CD4-positive, alpha-beta T cell treated with Interleukin-15 for 4 hours (primary cell): Measurements from ENCODE around the gene RPL13.
"Not testable (repeated sequence)": the region's sequence is repeated elsewhere in the genome, so short reads cannot be mapped to it uniquely, and the experiment has no call there.

ENCODE experiments used
- DNase-seq: peaks from one replicate; pipeline ENCODE4 v3.0.0-alpha.2; 2020; ENCODE audit warnings: low spot score

RPL13 gene

DNA sequence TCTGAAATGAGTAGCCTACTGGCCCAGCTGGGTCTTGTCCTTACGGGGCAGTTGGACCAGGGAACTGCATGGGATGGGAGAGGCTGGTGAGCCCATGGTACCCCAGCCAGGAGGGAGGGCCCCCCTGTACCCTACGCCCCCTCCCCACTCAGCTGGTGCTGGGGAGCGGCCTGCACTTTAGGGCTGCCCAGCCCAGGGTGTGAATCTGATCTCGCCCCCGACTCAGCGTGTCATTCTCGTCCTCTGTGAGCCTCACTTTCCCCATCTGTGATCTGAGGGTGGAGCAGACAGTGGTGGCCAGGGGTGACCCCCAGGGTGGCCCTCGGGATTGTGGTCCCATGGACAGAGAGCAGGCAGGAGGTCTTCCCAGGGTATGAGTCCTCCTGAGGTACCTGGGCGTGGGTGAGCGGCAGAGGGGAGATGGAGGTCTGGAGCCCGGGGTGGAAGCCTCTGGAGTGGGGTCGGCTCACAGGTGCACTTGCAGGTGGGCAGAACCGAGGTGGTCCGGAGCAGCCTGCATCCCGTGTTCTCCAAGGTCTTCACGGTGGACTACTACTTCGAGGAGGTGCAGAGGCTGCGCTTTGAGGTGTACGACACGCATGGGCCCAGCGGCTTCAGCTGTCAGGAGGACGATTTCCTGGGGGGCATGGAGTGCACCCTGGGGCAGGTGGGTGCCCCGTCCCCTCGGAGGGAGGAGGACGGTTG is 16.7 kb downstream of the RPL13 start:
- DNase-seq = no peak

DNA sequence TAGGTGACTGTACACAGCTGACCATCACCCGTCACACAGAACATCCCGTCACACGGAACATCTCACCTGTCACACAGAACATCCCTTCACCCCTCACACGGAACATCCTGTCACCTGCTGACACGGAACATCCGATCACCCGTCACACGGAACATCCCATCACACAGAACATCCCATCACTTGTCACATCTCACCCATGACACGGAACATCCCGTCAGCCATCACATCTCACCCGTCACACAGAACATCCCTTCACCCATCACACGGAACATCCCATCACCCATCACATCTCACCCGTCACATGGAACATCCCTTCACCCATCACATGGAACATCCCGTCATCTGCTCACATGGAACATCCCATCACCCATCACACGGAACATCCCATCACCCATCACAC is 18.9 kb downstream of the RPL13 start:
- no peak for DNase-seq

- no peak for DNase-seq
These were observed 20.7 kb downstream of the RPL13 start for GRCh38 chr16:89581045-89581695.

DNA sequence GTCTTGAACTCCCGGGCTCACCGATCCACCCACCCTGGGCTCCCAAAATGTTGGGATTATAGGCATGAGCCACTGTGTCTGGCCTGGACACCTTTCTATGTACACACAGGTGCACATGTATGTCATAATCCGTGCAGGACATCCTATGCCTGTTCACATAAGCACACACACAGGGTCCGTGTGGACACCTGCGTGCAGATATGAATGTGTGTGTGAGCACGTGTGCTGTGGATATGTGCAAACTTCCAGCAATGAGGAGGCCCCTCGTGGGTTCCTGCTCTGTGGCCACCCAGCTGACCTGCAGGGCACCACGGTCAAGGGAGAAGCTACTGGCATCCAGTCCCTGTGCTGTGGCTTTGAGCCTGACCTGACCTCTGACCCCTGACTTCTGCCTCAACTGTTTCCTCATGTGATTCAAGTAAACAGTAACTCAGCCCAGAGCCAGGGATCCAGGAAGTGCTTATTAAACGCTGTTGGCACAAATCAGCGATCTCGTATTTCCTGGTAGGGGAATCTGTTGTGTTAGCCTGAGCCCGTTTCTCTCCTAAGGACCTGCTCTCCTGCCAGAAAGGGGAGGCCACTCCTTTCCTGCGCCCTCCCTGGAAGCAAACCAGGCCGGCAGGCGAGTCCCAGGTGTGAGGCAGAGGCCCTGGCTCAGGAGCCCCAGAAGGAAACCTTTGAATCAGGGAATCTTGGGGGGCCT is 21.5 kb downstream of the RPL13 start:
- no peak for DNase-seq

DNA sequence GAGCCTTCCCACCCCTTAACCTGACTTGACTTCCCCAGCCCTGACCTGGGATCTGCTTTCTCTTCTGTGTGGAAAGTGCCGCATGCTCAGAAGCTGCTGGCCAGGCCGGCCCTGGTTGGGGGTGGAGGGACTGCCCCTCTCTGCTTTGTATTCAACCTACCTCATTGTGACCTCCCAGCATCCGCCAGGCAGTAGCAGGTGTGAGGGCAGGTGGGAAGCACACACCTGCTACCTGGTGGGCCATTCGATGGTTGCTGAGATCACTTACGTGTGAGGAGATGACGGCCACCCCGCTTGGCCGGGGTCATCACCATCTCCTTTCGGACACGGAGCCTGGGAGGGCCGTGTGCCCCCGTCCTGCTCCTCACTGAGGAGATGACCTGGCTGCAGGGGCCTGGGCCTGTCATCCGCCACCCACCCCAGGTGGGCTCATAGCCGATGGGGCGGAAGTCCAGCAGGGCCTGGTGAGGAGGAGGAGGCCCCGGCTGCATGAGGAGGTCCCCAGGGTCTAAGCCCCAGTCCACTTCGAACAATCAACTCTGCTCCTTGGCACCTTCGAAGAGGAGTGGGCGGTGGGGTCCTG is 22.2 kb downstream of the RPL13 start:
- no peak for DNase-seq

GRCh38 chr16:89583197-89583894 is 22.9 kb downstream of the RPL13 start:
- DNase-seq = no peak

DNA sequence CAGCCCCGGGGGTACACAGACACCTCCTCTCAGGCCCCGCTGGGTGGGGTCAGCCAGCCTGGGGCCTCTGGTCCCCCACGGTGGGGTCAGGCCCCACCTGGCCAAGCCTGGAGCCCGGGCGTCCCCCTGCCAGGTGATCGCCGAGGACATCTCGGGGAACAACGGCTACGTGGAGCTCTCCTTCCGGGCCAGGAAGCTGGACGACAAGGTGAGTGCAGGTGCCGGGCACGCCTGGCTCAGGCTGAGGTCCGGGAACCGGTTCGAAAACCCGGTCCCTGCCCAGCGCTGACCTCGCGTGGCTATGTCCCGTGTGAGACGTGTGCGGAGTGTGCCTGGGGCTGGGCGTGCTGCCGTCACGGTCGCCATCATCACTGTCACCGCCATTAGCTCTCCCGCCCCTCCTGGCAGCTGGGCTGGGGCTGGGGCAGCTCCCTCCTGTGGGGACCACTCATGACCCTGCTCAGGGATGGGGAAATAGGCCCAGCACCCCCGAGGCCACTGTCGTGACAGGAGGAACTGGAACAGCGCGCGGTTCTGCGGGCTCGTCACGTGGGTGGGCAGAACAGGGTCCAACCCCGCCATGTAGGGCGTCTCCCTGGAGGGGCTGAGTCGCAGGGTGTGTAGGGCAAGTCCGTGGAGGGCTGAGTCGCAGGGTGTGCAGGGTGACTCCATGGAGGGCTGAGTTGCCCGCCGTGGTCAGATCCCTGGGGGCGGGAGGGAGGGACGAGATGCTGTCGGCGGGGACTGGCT is 23.6 kb downstream of the RPL13 start:
- no peak for DNase-seq

DNA sequence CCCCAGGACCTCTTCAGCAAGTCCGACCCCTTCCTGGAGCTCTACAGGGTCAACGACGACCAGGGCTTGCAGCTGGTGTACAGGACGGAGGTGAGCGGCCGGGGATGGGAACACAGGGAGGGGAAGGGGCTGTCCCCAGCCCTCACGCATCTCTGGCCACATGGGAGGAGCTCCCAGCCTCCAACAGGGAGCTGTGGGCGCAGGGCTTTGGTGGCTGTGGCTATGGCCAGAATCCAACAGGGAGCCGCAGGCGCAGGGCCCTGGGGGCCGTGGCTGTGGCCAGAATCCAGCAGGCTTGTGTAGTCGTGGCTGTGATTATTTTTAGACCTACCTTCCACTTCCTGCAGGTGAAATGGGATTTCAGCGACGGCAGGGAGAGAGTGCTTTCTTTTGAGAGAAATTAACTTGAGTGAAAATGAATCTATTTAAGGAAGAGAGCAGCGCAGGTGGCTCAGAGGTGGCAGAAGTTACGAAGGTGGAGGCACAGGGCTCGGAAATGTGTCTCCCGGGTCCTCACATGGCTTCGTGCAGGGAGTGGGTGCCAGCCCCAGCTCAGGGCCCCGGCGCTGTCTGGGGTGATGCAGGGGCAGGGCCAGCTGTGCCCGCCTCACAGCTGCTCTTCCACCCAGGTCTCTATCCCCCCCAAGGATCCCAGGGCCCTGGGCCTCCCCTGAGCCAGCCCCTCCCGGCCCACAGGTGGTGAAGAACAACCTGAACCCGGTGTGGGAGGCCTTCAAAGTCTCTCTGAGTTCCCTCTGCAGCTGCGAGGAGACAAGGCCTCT is 24.5 kb downstream of the RPL13 start:
- DNase-seq = no peak

GRCh38 chr16:89586218-89586617 is 25.7 kb downstream of the RPL13 start:
- no peak for DNase-seq

DNA sequence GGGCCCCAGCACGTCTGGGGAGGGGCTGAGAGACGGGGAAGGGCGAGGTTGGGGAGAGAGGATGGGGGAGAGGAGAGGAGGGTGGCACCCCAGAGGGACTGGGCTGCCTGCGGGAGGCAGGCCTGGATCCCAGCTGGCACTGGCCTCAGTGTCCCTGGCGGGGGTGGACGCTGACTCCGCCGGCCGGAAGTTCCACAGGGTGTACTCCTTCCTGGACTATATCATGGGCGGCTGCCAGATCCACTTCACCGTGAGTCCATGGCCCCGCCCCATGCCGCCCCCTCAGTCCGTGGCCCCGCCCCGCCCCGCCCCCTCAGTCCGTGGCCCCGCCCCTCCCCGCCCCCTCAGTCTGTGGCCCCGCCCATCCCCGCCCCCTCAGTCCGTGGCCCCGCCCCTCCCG is 26.4 kb downstream of the RPL13 start:
- DNase-seq = no peak

DNA sequence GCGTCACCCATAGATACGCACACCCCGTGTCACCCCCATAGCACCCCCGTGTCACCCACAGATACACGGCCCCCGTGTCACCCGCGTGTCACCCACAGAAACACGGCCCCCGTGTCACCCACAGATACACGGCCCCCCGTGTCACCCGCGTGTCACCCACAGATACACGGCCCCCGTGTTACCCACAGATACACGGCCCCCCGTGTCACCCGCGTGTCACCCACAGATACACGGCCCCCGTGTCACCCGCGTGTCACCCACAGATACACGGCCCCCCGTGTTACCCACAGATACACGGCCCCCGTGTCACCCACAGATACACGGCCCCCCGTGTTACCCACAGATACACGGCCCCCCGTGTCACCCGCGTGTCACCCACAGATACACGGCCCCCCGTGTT is 27.2 kb downstream of the RPL13 start:
- DNase-seq = not testable (repeated sequence)

DNA sequence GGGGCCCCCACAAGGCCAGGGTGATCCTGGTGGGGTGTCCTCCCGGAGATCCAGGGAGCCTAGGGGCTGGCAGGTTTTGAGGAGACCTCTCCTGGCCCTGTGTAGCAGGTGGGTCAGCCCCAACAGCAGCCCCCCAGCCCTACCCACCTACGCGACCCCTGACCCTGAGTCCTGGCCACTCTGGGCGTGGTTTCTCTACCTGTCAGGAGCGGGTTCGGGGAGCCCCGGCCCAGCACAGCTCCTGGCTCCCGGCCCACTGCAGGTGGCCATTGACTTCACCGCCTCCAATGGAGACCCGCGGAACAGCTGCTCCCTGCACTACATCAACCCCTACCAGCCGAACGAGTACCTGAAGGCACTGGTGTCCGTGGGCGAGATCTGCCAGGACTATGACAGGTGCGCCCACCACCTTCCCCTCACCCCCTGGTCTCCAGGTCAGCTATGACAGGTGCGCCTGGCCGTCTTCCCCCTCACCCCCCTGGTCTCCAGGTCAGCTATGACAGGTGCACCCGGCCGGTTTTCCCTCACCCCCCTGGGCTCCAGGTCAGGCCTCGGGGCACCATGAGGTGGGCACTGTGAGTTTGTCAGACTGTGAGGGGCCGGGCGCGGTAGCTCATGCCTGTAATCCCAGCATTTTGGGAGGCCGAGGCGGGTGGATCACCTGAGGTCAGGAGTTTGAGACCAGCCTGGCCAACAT is 28.1 kb downstream of the RPL13 start:
- no peak for DNase-seq

DNA sequence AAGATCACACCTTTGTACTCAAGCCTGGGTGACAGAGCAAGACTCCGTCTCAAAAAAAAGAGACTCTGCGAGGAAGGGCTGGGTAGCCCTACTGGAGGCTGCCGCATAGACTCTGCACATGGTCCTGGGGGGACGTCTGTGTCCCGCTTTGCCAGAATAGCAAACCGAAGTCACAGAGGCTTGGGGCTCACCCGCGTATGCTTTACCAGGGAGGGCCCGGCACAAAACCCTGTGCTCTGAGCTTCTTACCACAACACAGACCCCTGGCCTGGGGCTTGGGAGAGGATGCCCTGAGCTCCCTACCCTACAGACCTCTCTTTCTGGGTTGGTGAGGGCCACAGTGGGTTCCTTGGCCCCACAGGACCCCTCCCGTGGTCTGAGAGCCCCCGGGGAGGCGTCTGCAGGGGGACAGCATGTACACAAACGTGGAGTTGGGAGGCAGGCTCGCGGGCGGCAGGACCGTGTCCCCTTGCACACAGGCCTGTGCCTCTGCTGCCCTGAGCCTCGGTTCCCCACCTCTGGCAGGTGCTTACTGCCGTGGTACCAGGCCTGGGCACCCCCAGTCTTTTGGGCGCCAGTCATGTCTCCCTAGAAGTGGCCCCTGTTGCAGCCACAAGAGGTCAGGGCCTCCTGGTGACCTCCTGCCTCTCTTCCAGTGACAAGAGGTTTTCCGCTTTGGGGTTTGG is 28.9 kb downstream of the RPL13 start:
- DNase-seq = no peak

GRCh38 chr16:89593841-89594240 is 33.4 kb downstream of the RPL13 start:
- DNase-seq = peak; percentile 71

DNA sequence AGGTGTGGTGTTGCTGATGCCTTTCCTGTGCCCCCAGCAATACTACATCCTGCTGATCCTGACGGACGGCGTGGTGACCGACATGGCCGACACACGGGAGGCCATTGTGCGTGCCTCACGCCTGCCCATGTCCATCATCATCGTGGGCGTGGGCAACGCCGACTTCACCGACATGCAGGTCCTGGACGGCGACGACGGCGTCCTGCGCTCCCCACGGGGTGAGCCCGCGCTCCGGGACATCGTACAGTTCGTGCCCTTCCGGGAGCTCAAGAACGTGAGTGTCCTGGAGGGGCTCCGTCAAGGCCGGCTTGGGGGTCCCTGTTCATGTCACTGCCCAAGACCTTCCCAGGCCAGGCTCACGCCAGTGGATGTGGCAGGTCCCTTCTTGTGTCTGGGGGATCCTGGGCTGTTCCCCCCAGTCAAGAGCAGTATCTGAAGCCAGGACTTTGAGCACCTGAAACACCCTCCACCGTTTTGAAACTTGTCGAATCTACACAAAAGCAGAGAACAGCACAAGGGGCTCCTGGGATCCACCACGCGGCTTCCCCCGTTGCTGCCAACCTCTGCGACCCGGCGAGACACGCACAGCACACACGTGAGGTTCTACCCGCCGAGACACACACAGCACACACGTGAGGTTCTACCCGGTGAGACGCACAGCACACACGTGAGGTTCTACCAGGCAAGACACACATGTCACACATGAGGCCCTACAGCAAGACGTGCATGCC is 35.0 kb downstream of the RPL13 start:
- no peak for DNase-seq

DNA sequence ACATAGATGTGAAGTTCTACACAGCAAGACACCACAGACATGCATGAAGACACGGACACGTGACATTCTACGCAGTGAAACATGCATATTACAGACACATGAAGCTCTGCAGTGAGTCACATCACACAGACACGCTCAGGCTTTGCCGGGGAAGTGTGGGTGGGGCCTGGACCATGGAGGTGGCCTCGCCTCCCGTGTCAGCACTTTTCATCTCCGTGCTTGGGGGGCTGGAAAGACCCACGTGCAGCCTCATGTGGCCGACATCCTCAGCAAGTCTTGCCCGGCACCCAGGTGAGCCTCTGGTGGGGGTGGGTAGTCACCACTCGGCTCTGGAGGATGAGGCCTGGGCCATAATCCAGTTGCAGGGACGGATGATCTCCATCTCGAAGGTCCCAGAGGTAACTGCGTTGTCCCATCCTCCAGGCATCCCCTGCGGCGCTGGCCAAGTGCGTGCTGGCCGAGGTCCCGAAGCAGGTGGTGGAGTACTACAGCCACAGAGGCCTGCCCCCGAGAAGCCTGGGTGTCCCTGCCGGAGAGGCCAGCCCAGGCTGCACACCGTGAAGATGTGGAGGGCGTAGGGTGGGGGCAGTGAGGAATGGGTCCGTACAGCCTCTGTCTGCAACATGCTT is 35.7 kb downstream of the RPL13 start:
- no peak for DNase-seq

- no peak for DNase-seq
These were observed 36.6 kb downstream of the RPL13 start for GRCh38 chr16:89596957-89597649.

GRCh38 chr16:89598199-89598598 is 37.7 kb downstream of the RPL13 start:
- no peak for DNase-seq
